ENCODE measurements around the gene CT45A2.
"Not testable (repeated sequence)": the region's sequence is repeated elsewhere in the genome, so short reads cannot be mapped to it uniquely, and the experiment has no call there.

CT45A2 gene

GRCh38 chrX:135819912-135820311 lies at the start of gene CT45A2:
Gene CT45A2 (minus strand): TSS chrX:135820012. CDS start chrX:135816265, 3,747 bp downstream.
- DNase-seq: not testable (repeated sequence)

GRCh38 chrX:135854438-135854837 lies 34.6 kb upstream of the CT45A2 start, which contains the start of gene CT45A8:
Gene CT45A8 (minus strand): TSS chrX:135854538. CDS start chrX:135850783, 3,755 bp downstream.
- not testable (repeated sequence) for DNase-seq

GRCh38 chrX:135837180-135837579 lies 17.4 kb upstream of the CT45A2 start, which contains the start of gene CT45A7:
Gene CT45A7 (minus strand): TSS chrX:135837280. CDS start chrX:135833533, 3,747 bp downstream.
- not testable (repeated sequence) for DNase-seq

- DNase-seq: not testable (repeated sequence)
Observed at GRCh38 chrX:135802687-135803086, 17.1 kb downstream of the CT45A2 start, which contains the start of gene CT45A6. Gene CT45A6 (minus strand): TSS chrX:135802787. CDS start chrX:135798993, 3,794 bp downstream.

GRCh38 chrX:135785403-135785802 lies 34.4 kb downstream of the CT45A2 start, which contains the start of gene CT45A5:
Gene CT45A5 (minus strand): TSS chrX:135785503. CDS start chrX:135781729, 3,774 bp downstream.
- not testable (repeated sequence) for DNase-seq

GRCh38 chrX:135768091-135768490 lies 51.7 kb downstream of the CT45A2 start, which contains the start of gene CT45A3:
Gene CT45A3 (minus strand): TSS chrX:135768191. CDS start chrX:135764444, 3,747 bp downstream.
- DNase-seq: not testable (repeated sequence)
